NCI-H526 (cell line): ENCODE data around the gene PCSK1.

Experiments
- DNase-seq, 2 experiments: peaks; one replicate each; lab custom pipeline; 2025; lab: John Stamatoyannopoulos, UW

Gene PCSK1

DNA sequence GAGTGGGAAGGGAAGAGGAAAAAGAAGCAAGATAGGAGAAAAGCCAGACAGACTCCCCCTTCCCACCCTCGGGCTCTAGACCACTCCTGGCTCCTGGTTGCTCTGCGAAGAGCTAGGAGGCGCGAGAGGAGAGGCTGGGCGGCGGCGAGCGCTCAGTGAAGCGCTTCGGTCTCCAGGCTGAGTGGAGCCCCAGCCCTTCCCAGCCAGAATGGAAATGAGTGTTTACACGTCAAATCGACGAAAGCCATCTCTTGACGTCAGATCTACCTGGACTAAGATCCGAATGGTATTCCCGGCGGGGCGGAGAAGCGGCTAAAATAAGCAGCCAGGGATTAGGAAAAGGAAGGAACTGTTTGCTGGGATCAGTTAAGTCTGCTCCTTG, at the start of gene PCSK1:
TSS of gene PCSK1 (minus strand) at position 183 of the 382 bp plus-strand sequence. CDS start 206 bp downstream, outside the sequence.
- DNase-seq = peak; percentile 56 to 79

- DNase-seq = no peak
Observed at GRCh38 chr5:96481867-96482266, 48.8 kb upstream of the PCSK1 start.

GRCh38 chr5:96481009-96481786, 48.1 kb upstream of the PCSK1 start:
- no peak for DNase-seq

- no peak for DNase-seq
Observed at GRCh38 chr5:96478983-96479382, 45.9 kb upstream of the PCSK1 start.

- no peak for DNase-seq
Observed at GRCh38 chr5:96476654-96477053, 43.6 kb upstream of the PCSK1 start.

DNA sequence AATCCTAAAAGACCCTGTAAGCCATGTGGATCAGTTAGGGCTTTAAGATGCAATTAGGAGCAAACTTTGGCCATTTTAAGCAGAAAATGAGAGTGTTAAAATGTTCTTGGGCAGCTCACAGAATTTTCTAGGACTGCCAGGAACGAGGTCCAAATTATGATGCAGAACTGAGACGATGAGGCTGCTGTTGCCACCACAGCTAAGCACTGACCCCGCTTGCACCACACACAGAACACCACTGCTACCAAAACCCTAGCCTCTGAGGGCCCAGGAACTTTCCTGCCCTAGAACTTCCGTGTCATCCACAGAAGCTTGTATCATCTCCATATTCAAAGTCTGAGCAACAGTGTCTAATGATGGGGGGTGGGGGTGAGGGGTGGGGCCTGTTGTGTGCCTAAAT, 41.0 kb upstream of the PCSK1 start:
- DNase-seq = no peak

DNA sequence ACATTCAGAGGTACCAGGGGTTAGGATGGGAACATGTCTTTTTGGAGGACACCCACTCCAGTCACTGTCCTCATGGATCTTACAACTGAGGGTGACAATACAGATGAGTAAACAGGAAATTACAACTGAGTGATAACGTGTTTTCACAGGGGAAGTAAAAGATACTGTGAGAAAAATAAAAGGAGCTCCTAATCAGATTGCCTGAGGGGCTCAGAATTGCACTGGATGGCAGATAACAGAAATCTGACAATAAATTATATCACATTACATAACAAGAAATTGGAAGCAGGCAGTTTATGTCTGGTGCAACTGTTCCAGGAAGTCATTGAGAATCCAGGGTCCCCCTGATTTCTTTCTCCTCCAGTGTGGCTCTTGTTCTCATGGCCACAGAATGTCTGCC, 40.1 kb upstream of the PCSK1 start:
- no peak for DNase-seq

GRCh38 chr5:96470785-96471184, 37.7 kb upstream of the PCSK1 start:
- no peak for DNase-seq

GRCh38 chr5:96468956-96469355, 35.9 kb upstream of the PCSK1 start:
- no peak for DNase-seq

GRCh38 chr5:96463091-96463490, 30.0 kb upstream of the PCSK1 start:
- no peak for DNase-seq

DNA sequence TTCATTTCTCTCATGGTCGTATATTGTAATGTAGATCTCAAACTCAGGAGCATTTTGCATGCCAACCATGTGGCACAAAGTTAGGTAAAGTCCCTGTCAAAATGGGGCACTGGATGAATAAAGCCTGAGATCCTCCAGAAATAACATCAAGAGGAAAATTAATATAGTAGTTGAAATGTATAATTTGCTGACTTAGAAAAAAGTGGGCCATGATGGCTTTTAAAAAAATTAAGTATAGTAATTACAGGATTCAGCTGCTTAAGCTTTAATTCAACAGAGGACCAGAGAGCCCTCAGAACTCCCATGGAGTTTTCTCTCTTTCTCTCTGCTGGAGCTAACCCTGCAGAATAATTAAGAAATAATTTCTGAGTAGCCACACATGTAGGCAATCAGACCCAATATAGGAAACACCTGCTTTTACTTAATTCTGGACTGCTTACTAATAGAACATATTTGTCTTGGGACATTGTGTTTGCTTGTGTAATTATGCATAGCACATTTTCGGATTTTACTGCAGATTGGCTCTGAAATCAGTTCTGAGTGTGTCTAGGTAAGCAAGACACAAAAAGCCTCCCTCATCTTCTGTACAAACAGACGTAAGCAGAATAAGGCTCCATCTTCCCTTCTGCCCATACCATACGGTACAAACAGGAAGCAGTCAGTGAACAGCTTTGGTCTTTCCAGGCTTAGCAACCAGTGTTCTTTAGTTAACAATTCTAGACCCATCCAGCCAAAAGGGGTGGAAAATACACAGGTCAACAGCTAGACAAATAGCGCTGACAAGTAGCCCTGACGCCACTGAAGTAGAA, 26.5 kb upstream of the PCSK1 start:
- no peak for DNase-seq

- no peak for DNase-seq
Observed at GRCh38 chr5:96458176-96458575, 25.1 kb upstream of the PCSK1 start.

DNA sequence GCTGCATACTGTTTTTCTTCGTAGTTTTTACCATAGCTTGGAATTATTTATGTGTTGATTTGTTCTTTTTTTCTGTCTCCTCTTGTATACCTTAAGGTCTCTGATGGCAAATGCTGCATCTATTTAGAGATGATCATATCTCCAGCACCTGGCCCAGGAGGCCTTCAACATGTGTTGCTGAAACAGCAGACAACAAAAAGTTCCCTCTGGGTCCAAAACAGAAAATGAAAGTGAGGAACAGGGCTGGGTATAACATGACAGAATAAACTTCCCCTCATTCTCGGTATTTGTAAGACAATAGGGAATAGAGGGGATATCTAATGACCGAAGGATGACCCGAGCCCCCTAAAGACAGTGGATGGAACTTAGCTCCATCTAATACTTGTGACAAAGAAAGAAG, 22.7 kb upstream of the PCSK1 start:
- no peak for DNase-seq

DNA sequence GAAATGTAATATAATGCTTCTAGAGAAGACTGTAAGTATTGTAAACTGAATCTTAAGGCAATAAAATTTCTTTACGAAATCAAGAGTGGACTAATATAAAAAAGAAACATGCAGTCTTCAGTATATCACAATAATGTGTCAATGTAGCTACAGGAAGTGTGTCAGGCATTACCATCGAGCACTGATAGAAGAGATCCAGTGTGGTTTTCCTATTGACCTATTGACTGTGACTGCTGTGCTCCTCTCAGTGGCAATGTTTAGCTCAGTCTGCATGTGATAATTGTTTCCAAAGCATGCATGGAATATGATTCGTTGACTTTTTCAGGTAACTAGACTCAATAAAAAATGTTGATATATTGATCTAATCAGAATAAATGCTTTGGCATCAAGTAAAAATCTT, 20.3 kb upstream of the PCSK1 start:
- no peak for DNase-seq

- DNase-seq = no peak
Observed at GRCh38 chr5:96447949-96448348, 14.9 kb upstream of the PCSK1 start.

- DNase-seq = no peak
Observed at GRCh38 chr5:96440185-96440538, 7.1 kb upstream of the PCSK1 start.

DNA sequence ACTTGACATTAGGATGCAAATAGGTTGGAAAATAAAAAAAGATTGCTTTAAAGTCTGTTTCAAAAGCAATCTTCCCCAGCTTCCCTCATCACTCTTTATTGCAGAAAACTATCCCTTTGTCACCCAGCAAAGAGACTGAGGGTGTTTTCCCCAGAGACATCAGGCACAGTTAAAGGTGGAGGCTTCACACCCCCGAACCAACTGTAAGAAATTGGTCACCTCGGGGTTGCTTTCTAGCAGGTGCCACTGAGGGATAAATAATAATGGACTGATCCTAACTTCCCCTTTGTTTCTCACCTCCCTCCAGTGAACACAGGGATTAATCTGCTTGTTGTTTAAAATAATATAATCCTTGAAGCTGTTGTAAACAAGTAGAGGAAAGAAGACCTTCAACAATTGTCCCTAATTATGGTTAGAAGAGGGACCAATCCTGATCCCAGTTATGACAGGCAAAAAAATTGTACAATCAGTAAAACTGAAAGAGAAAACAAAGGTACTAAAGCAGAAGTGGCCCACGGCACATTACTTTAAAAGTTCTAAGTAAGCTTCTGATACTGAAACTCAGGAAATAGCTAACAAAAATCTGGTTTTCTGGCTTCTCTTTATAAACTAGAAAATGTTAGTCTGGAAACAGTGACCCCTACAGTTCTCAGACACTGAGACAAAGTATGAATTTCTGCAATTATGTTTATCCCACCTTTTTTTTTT, 6.6 kb upstream of the PCSK1 start:
- DNase-seq = no peak

DNA sequence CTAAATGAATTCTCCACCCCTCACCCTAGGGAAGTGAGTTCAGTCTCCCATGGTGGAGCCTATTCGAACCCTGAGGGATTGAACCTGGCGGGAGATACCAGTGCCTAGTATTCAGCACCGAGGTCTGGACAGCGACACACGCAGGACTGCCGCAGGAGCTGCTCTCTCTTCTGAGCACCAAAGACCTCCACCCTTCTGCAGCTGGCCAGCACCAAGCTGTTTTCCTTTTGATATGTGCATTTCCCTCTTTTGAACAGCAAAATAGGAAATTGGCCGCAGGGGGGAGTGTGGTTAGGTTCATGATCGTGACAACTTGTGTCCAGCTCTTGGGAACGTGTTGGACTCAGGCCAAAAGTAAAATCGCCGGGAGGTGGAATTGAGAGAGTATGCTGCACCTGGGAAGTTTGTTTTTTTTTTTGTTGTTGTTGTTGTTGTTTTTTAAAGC, 1.2 kb upstream of the PCSK1 start:
- DNase-seq = peak; percentile 31 to 80

DNA sequence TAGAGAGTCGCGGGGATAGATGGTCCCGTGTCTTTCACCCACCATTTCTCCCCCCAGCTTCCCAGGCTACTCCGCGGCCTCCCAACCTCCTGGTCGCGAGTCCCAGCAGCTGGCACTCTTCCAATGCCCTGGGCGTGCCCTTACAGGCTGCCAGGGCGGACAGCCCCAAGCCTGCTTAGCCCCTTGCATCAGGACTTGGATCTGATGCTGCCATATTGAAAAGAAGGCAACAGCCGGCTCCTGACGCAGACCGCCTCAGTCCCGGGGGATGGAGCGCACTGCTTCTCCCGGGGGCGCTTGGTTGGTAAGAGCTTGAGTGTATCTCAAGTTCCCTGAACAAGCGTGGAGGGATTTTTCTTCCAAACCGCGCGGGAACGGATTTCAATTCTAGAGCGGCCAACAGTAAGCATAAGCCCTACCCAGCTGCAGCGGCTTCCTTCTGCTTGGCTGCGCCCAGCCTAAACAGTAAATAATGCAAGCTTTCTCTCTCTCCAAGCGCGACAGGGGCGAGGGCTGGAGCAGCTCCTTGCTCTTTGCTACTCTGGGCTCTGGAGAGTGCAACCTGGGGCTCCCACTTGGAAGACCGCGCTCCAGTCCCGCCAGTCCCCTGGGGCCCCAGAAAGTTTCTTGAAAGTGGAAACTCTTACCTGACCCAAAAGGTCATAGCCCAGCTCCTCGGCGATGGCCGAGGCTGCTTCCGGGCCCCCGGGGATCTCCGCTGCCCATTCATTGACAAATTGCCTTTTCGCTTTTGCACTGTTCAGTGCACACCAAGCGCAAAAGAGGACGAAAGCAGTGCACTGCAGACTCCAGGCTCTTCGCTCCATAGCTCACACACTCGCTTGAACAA, 607 bp downstream of the PCSK1 start:
- peak; percentile 43 to 78 for DNase-seq

DNA sequence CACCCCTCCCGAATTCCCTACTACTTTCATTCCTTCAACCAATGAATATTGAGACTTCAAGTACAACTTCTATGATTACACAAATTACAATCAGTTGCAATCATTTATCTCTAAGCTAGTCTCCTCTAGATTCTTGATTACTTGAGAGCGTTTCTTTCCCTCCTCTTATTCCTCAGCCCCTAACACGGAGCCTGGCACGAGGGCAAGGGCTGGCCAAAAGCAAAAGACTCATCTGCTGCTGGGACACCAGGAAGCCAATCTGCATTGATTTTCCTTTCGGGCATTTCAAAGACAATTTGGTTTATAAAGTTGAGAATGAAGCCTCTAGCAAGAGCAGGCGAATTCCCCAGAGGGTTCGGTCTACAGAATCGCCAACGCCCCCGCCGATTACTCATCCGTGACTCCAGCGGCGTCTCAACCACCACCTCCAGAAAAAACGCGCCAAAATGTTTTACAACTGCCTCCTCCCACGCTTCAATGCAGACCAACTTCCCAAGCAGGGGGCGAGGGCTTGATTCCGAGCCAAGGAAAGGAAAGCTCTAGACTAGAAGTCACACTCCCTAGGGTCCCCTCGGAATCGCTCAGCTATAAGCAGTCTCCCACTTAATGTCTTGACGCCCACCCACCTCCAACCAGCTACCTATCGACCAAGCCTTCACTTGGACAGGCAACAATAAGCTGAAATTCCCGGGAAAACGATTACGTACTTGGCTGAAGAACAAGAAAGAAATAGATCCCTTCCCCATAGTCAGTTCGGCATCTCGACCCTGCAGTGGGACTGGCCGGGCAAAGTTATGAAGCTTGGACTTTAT, 1.5 kb downstream of the PCSK1 start:
- peak; percentile 41 to 66 for DNase-seq

GRCh38 chr5:96427824-96428223, 5.2 kb downstream of the PCSK1 start:
- DNase-seq = no peak
